ENCODE results near the gene ITK.

ITK gene

DNA sequence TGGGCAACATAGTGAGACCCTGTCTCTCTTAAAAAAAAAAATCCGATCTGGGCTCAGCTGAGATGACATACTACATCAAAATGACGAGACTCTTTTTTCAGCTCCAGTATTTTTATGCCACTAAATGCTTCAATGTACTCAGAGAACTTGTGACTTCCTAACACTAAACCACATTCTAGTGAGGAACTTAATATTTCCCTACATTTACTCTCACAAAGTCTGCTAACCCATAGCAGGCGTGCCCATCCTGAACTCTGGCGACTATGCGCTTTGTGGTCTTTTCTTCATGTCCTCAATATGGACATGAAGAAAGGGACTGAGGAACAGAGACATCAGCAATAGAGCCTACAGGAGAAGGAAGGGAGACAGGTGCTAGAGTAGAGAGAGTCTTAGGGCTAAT is 41.3 kb downstream of the ITK start:
- Histone ChIP-seq H2AK5ac (ENCODE audit: low read length) (no peak overlapping the region), H2BK120ac (ENCODE audit: insufficient read depth, low read length, poor library complexity) (no peak overlapping the region), H3K79me1 (ENCODE audit: low read length) (no peaks in the 10 kb centered on the region), H2AFZ (ENCODE audit: insufficient read depth, low read length, poor library complexity) (no peak overlapping the region), H2BK5ac (ENCODE audit: low read depth, low read length, poor library complexity) (no peak overlapping the region), H3K9me3 (ENCODE audit: insufficient read depth, low read depth, low read length) (no peaks in the 10 kb centered on the region), H3K9ac (ENCODE audit: low read length) (no peak overlapping the region), H3K4me1 (ENCODE audit: control insufficient read depth in 1 of 2, insufficient read depth in 2 of 2, low read length in 2 of 2) (no peaks in the 10 kb centered on the region), H3K14ac (ENCODE audit: low read length) (no peak overlapping the region), H4K12ac (ENCODE audit: low read depth, low read length) (no peak overlapping the region), H4K91ac (ENCODE audit: low read depth, low read length) (no peak overlapping the region), H3K27ac (ENCODE audit: low read depth, low read length) (no peak overlapping the region), H3K4ac (ENCODE audit: low read depth, low read length) (no peak overlapping the region), H4K8ac (ENCODE audit: low read depth, low read length) (no peak overlapping the region), H3K4me2 (ENCODE audit: low read length) (no peak overlapping the region), H3K4me3 (ENCODE audit: low read depth, low read length) (no peak overlapping the region), H3K27me3 (ENCODE audit: insufficient read depth, low read length) (no peaks in the 10 kb centered on the region), H3K23ac (ENCODE audit: low read length) (no peak overlapping the region), H3K18ac (ENCODE audit: low read length) (no peak overlapping the region), H3K36me3 (ENCODE audit: control insufficient read depth in 1 of 2, insufficient read depth in 2 of 2, low read length in 2 of 2) (no peaks in the 10 kb centered on the region), H3K79me2 (ENCODE audit: control insufficient read depth, insufficient read depth, low read length, poor library complexity) (no peaks in the 10 kb centered on the region), H2BK12ac (ENCODE audit: low read length) (no peak overlapping the region)
- DNase-seq: no peak
- WGBS (ENCODE audit: extremely low coverage, insufficient coverage, insufficient read length): no CpG with 5 or more reads among the region's 5 CpGs

DNA sequence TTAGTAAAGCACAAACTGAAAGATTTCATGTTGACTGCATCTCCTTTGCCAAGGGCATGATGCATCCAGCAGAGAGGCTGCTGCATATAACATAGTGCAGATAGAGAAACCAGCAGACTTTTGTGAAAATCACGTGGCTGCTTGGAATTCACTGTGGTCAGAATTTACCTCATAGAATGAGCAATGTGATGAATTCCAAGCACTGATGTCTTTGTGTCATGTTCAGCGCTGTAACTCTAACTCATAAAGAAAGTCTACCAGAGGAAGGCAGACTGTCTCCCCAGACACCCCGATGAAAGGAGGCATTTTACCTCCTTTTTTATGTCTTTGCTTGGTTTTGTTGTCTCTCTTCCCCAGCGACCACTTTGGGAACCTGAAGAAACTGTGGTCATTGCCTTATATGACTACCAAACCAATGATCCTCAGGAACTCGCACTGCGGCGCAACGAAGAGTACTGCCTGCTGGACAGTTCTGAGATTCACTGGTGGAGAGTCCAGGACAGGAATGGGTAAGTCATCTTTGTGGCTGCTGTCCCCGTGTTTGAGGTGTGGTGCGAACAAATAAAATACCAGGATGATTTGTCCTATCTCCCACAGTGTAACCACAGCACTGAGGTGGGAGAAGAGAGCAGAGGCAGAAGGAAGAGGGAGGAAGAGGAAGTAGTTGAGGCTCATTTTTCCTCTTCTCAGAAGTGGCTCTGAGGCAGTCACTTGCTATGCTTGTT is 42.0 kb downstream of the ITK start:
- Histone ChIP-seq H3K18ac (ENCODE audit: low read length) (no peak overlapping the region), H3K4me3 (ENCODE audit: low read depth, low read length) (no peak overlapping the region), H3K4me1 (ENCODE audit: control insufficient read depth in 1 of 2, insufficient read depth in 2 of 2, low read length in 2 of 2) (no peaks in the 10 kb centered on the region), H3K36me3 (ENCODE audit: control insufficient read depth in 1 of 2, insufficient read depth in 2 of 2, low read length in 2 of 2) (no peaks in the 10 kb centered on the region), H3K9ac (ENCODE audit: low read length) (no peak overlapping the region), H2BK12ac (ENCODE audit: low read length) (no peak overlapping the region), H3K23ac (ENCODE audit: low read length) (no peak overlapping the region), H3K27me3 (ENCODE audit: insufficient read depth, low read length) (no peaks in the 10 kb centered on the region), H2AFZ (ENCODE audit: insufficient read depth, low read length, poor library complexity) (no peak overlapping the region), H4K12ac (ENCODE audit: low read depth, low read length) (no peak overlapping the region), H3K79me1 (ENCODE audit: low read length) (no peaks in the 10 kb centered on the region), H3K14ac (ENCODE audit: low read length) (no peak overlapping the region), H2AK5ac (ENCODE audit: low read length) (no peak overlapping the region), H2BK5ac (ENCODE audit: low read depth, low read length, poor library complexity) (no peak overlapping the region), H4K91ac (ENCODE audit: low read depth, low read length) (no peak overlapping the region), H3K4ac (ENCODE audit: low read depth, low read length) (no peak overlapping the region), H3K27ac (ENCODE audit: low read depth, low read length) (no peak overlapping the region), H4K8ac (ENCODE audit: low read depth, low read length) (no peak overlapping the region), H3K9me3 (ENCODE audit: insufficient read depth, low read depth, low read length) (no peaks in the 10 kb centered on the region), H3K4me2 (ENCODE audit: low read length) (no peak overlapping the region), H3K79me2 (ENCODE audit: control insufficient read depth, insufficient read depth, low read length, poor library complexity) (no peaks in the 10 kb centered on the region), H2BK120ac (ENCODE audit: insufficient read depth, low read length, poor library complexity) (no peak overlapping the region)
- DNase-seq: peak; percentile 61 to 83
- no CpG with 5 or more reads among the region's 10 CpGs for WGBS (ENCODE audit: extremely low coverage, insufficient coverage, insufficient read length)

DNA sequence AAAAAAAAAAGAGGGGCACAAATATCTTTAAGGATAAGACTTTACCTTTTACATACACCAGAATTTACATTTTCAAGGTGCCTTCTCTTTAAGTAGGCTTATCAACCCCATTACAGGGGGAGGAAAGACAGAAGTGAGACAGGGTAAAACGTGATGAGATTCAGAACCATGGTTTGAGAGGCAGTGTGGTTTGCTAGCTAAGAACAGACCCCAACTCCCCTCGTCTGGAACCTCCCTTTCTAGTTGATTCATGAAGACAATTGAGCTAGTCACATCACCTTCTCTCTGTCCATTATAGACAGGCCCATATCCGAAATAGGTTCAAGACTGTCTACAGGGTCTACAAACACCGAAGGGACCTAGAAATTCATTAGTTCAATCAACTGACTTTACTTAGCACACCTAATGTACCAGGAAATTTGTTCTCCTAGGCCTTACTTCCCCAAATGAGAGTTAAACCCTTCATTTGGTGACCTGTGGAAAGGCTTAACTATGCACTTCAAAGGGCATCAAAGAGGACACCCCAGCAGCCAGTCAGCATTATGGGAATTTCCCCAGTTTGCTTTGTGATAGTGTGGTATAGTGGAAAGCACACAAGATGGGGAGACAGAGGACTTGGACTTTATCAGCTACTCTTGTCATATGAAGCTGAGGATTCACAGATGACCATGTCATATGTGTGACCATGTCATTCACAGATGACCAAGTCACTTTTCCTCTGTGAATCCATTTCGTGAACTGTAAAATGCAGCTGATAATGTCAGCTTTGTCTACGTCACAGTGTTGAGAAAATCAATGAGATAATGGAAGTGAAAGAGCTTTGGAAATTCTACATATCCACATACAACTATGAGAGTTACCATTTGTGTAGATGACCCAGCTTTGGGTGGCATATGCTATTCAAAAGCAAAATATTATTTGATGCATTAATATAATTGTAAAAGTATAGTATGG is 45.1 kb downstream of the ITK start:
- no peaks in the 10 kb centered on the region for H3K79me1 ChIP-seq (ENCODE audit: low read length)
- no peak overlapping the region for H3K27ac ChIP-seq (ENCODE audit: low read depth, low read length)
- no peak overlapping the region for H3K4ac ChIP-seq (ENCODE audit: low read depth, low read length)
- H3K79me2 ChIP-seq (ENCODE audit: control insufficient read depth, insufficient read depth, low read length, poor library complexity): no peaks in the 10 kb centered on the region
- H3K9ac ChIP-seq (ENCODE audit: low read length): no peak overlapping the region
- no peaks in the 10 kb centered on the region for H3K27me3 ChIP-seq (ENCODE audit: insufficient read depth, low read length)
- no peak overlapping the region for H4K91ac ChIP-seq (ENCODE audit: low read depth, low read length)
- H3K4me1 ChIP-seq (ENCODE audit: control insufficient read depth in 1 of 2, insufficient read depth in 2 of 2, low read length in 2 of 2): no peaks in the 10 kb centered on the region
- no peak overlapping the region for H4K12ac ChIP-seq (ENCODE audit: low read depth, low read length)
- H3K36me3 ChIP-seq (ENCODE audit: control insufficient read depth in 1 of 2, insufficient read depth in 2 of 2, low read length in 2 of 2): no peaks in the 10 kb centered on the region
- no peak overlapping the region for H2AFZ ChIP-seq (ENCODE audit: insufficient read depth, low read length, poor library complexity)
- no peak overlapping the region for H2BK120ac ChIP-seq (ENCODE audit: insufficient read depth, low read length, poor library complexity)
- no CpG with 5 or more reads among the region's 6 CpGs for WGBS (ENCODE audit: extremely low coverage, insufficient coverage, insufficient read length)
- no peak overlapping the region for H4K8ac ChIP-seq (ENCODE audit: low read depth, low read length)
- H3K4me3 ChIP-seq (ENCODE audit: low read depth, low read length): no peak overlapping the region
- no peak for DNase-seq
- no peak overlapping the region for H3K14ac ChIP-seq (ENCODE audit: low read length)
- H3K18ac ChIP-seq (ENCODE audit: low read length): no peak overlapping the region
- H2BK12ac ChIP-seq (ENCODE audit: low read length): no peak overlapping the region
- no peak overlapping the region for H3K23ac ChIP-seq (ENCODE audit: low read length)
- H3K4me2 ChIP-seq (ENCODE audit: low read length): no peak overlapping the region
- H2BK5ac ChIP-seq (ENCODE audit: low read depth, low read length, poor library complexity): no peak overlapping the region
- H2AK5ac ChIP-seq (ENCODE audit: low read length): no peak overlapping the region
- H3K9me3 ChIP-seq (ENCODE audit: insufficient read depth, low read depth, low read length): no peaks in the 10 kb centered on the region

DNA sequence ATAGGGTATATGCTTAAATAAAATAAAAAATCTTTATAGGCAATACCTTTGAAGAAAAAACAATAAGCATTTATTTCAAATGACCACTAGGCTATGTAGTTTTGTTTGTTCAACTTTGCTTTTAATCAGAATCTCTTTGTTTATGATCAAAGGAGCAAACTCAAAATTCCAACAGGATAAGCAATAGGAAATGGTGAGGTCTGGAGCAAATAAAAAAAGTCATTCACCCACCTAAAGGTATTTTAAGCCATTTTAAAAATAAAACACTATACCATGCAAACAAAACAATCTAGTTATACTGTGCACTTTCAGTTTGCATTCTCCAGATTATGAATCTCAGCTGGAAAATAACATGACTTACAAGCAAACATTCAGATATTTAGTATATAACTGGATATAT is 50.0 kb downstream of the ITK start:
- no peak overlapping the region for H4K12ac ChIP-seq (ENCODE audit: low read depth, low read length)
- no peak overlapping the region for H3K27ac ChIP-seq (ENCODE audit: low read depth, low read length)
- H3K23ac ChIP-seq (ENCODE audit: low read length): no peak overlapping the region
- no peak overlapping the region for H2BK5ac ChIP-seq (ENCODE audit: low read depth, low read length, poor library complexity)
- H3K4ac ChIP-seq (ENCODE audit: low read depth, low read length): no peak overlapping the region
- no peaks in the 10 kb centered on the region for H3K79me1 ChIP-seq (ENCODE audit: low read length)
- H4K91ac ChIP-seq (ENCODE audit: low read depth, low read length): no peak overlapping the region
- no peak overlapping the region for H3K4me2 ChIP-seq (ENCODE audit: low read length)
- no peak overlapping the region for H3K9ac ChIP-seq (ENCODE audit: low read length)
- H2AFZ ChIP-seq (ENCODE audit: insufficient read depth, low read length, poor library complexity): no peak overlapping the region
- no peaks in the 10 kb centered on the region for H3K79me2 ChIP-seq (ENCODE audit: control insufficient read depth, insufficient read depth, low read length, poor library complexity)
- H3K14ac ChIP-seq (ENCODE audit: low read length): no peak overlapping the region
- no peak for DNase-seq
- no peak overlapping the region for H4K8ac ChIP-seq (ENCODE audit: low read depth, low read length)
- H3K4me1 ChIP-seq (ENCODE audit: control insufficient read depth in 1 of 2, insufficient read depth in 2 of 2, low read length in 2 of 2): peaks cover 0 to 2% of the 10 kb centered on the region in 2 experiments
- H3K18ac ChIP-seq (ENCODE audit: low read length): no peak overlapping the region
- H3K27me3 ChIP-seq (ENCODE audit: insufficient read depth, low read length): no peaks in the 10 kb centered on the region
- H3K9me3 ChIP-seq (ENCODE audit: insufficient read depth, low read depth, low read length): no peaks in the 10 kb centered on the region
- H2BK12ac ChIP-seq (ENCODE audit: low read length): no peak overlapping the region
- no peak overlapping the region for H2BK120ac ChIP-seq (ENCODE audit: insufficient read depth, low read length, poor library complexity)
- no peak overlapping the region for H3K4me3 ChIP-seq (ENCODE audit: low read depth, low read length)
- no peak overlapping the region for H2AK5ac ChIP-seq (ENCODE audit: low read length)
- no peaks in the 10 kb centered on the region for H3K36me3 ChIP-seq (ENCODE audit: control insufficient read depth in 1 of 2, insufficient read depth in 2 of 2, low read length in 2 of 2)

Data from trophoblast cell (in vitro differentiated cells and primary cell).